Measurements from ENCODE around the gene CNGB1. TPM values are rescaled to one million over a fixed set of nuclear protein-coding genes. Genes with fewer than 3 reads are reported as not detected.
"Not testable (repeated sequence)": the region's sequence is repeated elsewhere in the genome, so short reads cannot be mapped to it uniquely, and the experiment has no call there.

Gene CNGB1
- polyA plus RNA-seq, 1 experiment, result not detected

DNA sequence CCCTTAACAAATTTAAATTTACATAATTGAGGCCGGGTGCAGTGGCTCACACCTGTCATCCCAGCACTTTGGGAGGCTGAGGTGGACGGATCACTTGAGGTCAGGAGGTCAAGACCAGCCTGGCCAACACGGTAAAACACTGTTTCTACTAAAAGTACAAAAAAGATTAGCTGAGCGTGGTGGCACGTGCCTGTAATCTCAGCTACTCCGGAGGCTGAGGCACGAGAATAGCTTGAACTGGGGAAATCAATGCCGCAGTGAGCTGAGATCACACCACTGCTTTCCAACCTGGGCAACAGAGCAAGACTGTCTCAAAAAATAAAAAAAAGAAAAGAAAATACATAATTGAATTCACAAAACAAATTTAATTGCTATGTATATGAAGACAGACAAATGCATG lies 112.3 kb downstream of the CNGB1 start:
- Histone ChIP-seq H3K27me3 (ENCODE audit: control insufficient read depth, insufficient read depth, low read length) (0 out of 2 replicates have a peak, but pooled peaks cover 1% of the 10 kb centered on the region), H3K36me3 (ENCODE audit: control insufficient read depth, insufficient read depth, low read length) (no peaks in the 10 kb centered on the region), H3K4me3 (ENCODE audit: low read depth, low read length) (no peak overlapping the region)
- POLR2A ChIA-PET, result no interaction called here
- TF ChIP-seq, protein P1, sequence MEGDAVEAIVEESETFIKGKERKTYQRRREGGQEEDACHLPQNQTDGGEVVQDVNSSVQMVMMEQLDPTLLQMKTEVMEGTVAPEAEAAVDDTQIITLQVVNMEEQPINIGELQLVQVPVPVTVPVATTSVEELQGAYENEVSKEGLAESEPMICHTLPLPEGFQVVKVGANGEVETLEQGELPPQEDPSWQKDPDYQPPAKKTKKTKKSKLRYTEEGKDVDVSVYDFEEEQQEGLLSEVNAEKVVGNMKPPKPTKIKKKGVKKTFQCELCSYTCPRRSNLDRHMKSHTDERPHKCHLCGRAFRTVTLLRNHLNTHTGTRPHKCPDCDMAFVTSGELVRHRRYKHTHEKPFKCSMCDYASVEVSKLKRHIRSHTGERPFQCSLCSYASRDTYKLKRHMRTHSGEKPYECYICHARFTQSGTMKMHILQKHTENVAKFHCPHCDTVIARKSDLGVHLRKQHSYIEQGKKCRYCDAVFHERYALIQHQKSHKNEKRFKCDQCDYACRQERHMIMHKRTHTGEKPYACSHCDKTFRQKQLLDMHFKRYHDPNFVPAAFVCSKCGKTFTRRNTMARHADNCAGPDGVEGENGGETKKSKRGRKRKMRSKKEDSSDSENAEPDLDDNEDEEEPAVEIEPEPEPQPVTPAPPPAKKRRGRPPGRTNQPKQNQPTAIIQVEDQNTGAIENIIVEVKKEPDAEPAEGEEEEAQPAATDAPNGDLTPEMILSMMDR (IDR thresholded peaks at IDR 0.05; ENCODE audit: insufficient read depth, low read depth, low read length), result no peak
- CTCF ChIA-PET, result interaction anchor here (0.6 to 2.1 kb wide), 4 partner anchors 8 to 101 kb away, joined by 3 to 8 read pairs (median 5); no protein-coding TSS in a partner anchor
- no peak for DNase-seq (ENCODE audit: low read depth)

DNA sequence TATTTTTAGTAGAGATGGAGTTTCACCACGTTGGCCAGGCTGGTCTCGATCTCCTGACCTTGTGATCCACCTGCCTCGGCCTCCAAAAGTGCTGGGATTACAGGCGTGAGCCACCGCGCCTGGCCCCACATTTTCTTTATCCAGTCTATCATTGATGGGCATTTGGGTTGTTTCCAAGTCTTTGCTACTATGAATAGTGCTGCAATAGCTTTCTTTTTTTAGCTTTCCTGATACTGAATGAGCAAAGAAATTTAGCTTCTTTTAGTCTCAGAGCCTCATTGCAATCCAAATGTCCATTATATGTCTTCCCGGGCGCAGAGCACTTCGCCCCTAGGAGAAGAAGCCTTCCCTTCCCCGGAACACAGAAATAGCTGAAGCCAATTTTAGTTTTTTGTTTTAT lies 112.9 kb downstream of the CNGB1 start:
- POLR2A ChIA-PET; DNase-seq (ENCODE audit: low read depth): not testable (repeated sequence)

DNA sequence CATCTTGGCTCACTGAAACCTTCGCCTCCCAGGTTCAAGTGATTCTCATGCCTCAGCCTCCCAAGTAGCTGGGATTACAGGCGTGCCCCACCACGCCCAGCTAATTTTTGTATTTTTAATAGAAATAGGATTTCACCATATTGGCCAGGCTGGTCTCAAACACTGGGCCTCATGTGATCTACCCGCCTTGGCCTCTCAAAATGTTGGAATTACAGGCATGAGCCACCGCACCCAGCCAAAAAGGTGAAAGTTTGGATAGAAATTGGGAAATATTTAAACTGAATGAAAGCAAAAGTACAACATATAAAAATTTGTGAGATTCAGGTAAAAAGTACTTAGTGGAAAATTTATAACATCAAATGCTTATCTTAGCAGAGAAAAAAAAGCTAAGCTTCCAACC lies 115.7 kb downstream of the CNGB1 start:
- H3K27me3 ChIP-seq (ENCODE audit: control insufficient read depth, insufficient read depth, low read length), result 0 out of 2 replicates have a peak, but pooled peaks cover 1% of the 10 kb centered on the region
- no peak overlapping the region for H3K4me3 ChIP-seq (ENCODE audit: low read depth, low read length)
- POLR2A ChIA-PET, result no interaction called here
- CTCF ChIA-PET, result interaction anchor here (0.9 to 1.5 kb wide), 2 partner anchors 47 to 99 kb away, joined by 3 read pairs; no protein-coding TSS in a partner anchor
- no peak for DNase-seq (ENCODE audit: low read depth)
- H3K36me3 ChIP-seq (ENCODE audit: control insufficient read depth, insufficient read depth, low read length), result no peaks in the 10 kb centered on the region
- TF ChIP-seq, protein P1 (IDR thresholded peaks at IDR 0.05; ENCODE audit: insufficient read depth, low read depth, low read length), result no peak

More for the DNA sequence above, 112.9 kb downstream of the CNGB1 start:
- H3K27me3 ChIP-seq (ENCODE audit: control insufficient read depth, insufficient read depth, low read length); H3K4me3 ChIP-seq (ENCODE audit: low read depth, low read length); H3K36me3 ChIP-seq (ENCODE audit: control insufficient read depth, insufficient read depth, low read length): not testable (repeated sequence)
- CTCF ChIA-PET, result interaction anchor here (0.6 to 2.1 kb wide), 2 partner anchors 7 to 17 kb away, joined by 3 to 5 read pairs; no protein-coding TSS in a partner anchor

DNA sequence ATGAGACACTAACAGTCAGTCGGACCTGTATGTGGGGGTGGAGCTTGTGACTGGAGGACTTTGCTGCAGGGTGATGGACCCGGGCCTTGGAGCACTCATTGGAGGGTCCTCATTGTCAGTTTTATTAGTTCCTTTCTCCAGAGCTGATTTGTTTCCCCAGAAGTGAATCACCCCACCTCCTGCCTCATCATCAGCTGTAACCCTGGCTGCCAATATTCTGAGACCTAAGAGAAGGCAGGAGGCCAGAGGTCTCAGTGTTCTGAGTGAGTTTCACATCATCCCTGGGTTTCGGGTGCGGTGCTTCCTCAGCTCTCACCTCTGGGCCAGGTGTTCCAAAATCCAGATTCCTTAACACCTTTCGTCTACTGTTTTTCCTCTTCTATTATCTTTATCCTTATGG lies 118.7 kb downstream of the CNGB1 start:
- POLR2A ChIA-PET, result no interaction called here
- H3K27me3 ChIP-seq (ENCODE audit: control insufficient read depth, insufficient read depth, low read length), result peaks cover 3% of the 10 kb centered on the region; the same call in 1 of the 2 replicates
- H3K36me3 ChIP-seq (ENCODE audit: control insufficient read depth, insufficient read depth, low read length), result no peaks in the 10 kb centered on the region
- TF ChIP-seq, protein P1 (IDR thresholded peaks at IDR 0.05; ENCODE audit: insufficient read depth, low read depth, low read length), result no peak
- no peak for DNase-seq (ENCODE audit: low read depth)
- CTCF ChIA-PET, result interaction anchor here (0.8 to 2.1 kb wide), 3 partner anchors 11 to 61 kb away, joined by 3 to 9 read pairs (median 4); no protein-coding TSS in a partner anchor
- no peak overlapping the region for H3K4me3 ChIP-seq (ENCODE audit: low read depth, low read length)

DNA sequence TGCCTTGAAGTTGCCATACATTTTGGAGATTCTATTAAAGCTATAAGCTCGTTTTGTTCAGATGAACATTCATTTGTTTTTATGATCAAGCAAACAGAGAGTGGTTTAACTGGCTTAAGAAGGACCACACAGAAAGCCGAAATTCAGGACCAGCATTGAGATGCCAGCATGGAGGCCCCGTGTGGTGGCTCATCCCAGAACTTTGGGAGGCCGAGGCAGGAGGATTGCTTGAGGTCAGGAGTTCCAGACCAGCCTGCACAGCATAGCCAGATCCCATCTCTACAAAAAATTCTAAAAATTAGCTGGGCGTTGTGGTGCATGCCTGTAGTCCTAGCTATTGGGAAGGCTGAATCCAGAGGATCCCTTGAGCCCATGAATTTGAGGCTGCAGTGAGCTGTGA lies 122.7 kb downstream of the CNGB1 start:
- Histone ChIP-seq H3K4me3 (ENCODE audit: low read depth, low read length) (no peak overlapping the region), H3K36me3 (ENCODE audit: control insufficient read depth, insufficient read depth, low read length) (no peaks in the 10 kb centered on the region), H3K27me3 (ENCODE audit: control insufficient read depth, insufficient read depth, low read length) (peaks cover 2% of the 10 kb centered on the region)
- no peak for DNase-seq (ENCODE audit: low read depth)
- TF ChIP-seq, protein P1 (IDR thresholded peaks at IDR 0.05; ENCODE audit: insufficient read depth, low read depth, low read length), result no peak
- CTCF ChIA-PET, result interaction anchor here (0.7 kb wide), 1 partner anchor 12 kb away, joined by 3 read pairs; no protein-coding TSS in a partner anchor
- POLR2A ChIA-PET, result no interaction called here

DNA sequence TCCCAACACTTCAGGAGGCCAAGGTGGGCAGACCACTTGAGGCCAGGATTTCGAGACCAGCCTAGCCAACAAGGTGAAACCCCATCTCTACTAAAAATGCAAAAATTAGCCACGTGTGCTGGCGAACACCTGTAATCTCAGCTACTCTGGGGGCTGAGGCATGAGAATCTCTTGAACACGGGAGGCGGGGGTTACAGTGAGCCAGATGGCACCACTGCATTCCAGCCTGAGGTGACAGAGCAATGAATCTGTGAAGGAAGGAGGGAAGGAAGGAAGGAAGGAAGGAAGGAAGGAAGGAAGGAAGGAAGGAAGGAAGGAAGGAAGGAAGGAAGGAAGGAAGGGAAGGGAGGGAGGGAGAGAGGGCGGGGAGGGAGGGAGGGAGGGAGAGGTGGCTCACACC lies 124.0 kb downstream of the CNGB1 start:
- CTCF ChIA-PET, result interaction anchor here (1.1 kb wide), 1 partner anchor 13 kb away, joined by 3 read pairs; no protein-coding TSS in a partner anchor
- POLR2A ChIA-PET; H3K36me3 ChIP-seq (ENCODE audit: control insufficient read depth, insufficient read depth, low read length); H3K4me3 ChIP-seq (ENCODE audit: low read depth, low read length); H3K27me3 ChIP-seq (ENCODE audit: control insufficient read depth, insufficient read depth, low read length); DNase-seq (ENCODE audit: low read depth): not testable (repeated sequence)
